NT2/D1 (cell line): ENCODE measurements around the gene SGIP1.

Experiments used
- DNase-seq: peaks from one replicate; pipeline ENCODE4 v3.0.0-alpha.2; 2011; ENCODE audit warnings: low read depth, low spot score
- H3K27me3 ChIP-seq: 2 replicates; pipeline ENCODE4 v1.6.0; 2011; ENCODE audit warnings: mild to moderate bottlenecking; ENCODE audit not compliant: insufficient read length, insufficient read depth
- H3K36me3 ChIP-seq: 2 replicates; pipeline ENCODE4 v1.6.1; 2011; ENCODE audit warnings: mild to moderate bottlenecking, low read length, mixed read lengths; ENCODE audit not compliant: insufficient read depth, insufficient read length
- H3K4me1 ChIP-seq: 2 replicates; pipeline ENCODE4 v1.5.1; 2011; ENCODE audit not compliant: insufficient read depth, insufficient read length
- H3K4me3 ChIP-seq: 2 replicates; pipeline ENCODE4 v1.5.1; 2011; ENCODE audit warnings: low read depth; ENCODE audit not compliant: insufficient read length
- H3K9ac ChIP-seq: 2 replicates; pipeline ENCODE4 v1.6.0; 2011; ENCODE audit warnings: low read depth; ENCODE audit not compliant: insufficient read length
- H3K9me3 ChIP-seq: 2 replicates; pipeline ENCODE4 v1.5.1; 2011; ENCODE audit warnings: mild to moderate bottlenecking, low read length; ENCODE audit not compliant: insufficient read depth
- SUZ12 ChIP-seq: IDR thresholded peaks from 2 replicates; pipeline ENCODE4 v1.6.1; 2011; ENCODE audit not compliant: insufficient read length, insufficient read depth; ENCODE audit errors: extremely low read depth
- YY1 ChIP-seq: IDR thresholded peaks from 2 replicates; pipeline ENCODE4 v1.6.1; 2011; ENCODE audit not compliant: insufficient read length, insufficient read depth
- ZNF274 ChIP-seq: IDR thresholded peaks from 2 replicates; pipeline ENCODE4 v1.6.1; 2011; ENCODE audit warnings: mild to moderate bottlenecking, low read depth, low read length

SGIP1 gene

DNA sequence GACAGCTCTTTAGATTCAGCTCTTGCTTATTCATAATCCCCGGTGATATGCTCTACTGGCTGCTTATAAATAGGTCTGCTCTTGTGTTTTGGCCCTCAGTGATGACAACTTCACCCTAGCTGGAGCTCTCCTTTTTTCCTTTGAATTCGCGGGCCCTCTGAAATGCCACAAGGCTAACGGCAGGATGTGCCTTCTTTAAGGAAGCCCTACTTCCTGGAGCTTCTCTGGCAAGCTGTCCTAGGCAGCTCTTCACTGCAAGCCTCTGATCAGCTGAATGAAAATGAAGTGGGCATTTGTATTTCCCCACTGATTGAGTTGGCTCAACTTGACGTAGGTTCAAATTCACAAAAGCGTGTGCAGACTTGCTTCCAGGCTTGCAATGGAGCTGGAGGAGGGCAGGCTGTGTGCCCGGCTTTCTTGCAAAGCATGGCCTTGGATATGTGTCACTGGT lies 22.2 kb downstream of the SGIP1 start:
- TF ChIP-seq ZNF274 (no peak), SUZ12 (no peak), YY1 (no peak)
- Histone ChIP-seq H3K9ac (no peak overlapping the region), H3K4me3 (no peak overlapping the region), H3K4me1 (no peaks in the 10 kb centered on the region), H3K36me3 (no peaks in the 10 kb centered on the region), H3K9me3 (no peaks in the 10 kb centered on the region), H3K27me3 (no peaks in the 10 kb centered on the region)
- no peak for DNase-seq

DNA sequence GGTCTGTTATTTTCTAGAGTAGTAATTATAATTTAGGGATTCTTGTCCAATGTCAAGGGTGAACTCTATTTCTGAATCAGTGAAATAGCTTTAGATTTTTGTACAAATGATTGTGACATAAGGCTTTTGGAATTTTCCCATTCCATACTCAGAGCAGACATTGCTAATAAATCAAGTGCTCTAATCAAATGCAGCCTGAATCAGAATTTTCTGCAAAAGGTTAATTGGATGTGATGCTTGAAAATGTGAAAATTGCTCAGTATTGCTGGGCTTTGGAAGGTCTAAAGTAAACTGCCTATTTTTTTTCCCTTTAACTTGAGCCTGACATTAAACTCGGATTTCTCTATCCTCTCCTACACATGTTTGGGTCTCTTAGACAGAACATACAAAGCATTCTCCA lies 23.2 kb downstream of the SGIP1 start:
- no peaks in the 10 kb centered on the region for H3K36me3 ChIP-seq
- no peak overlapping the region for H3K4me3 ChIP-seq
- DNase-seq, result no peak
- H3K4me1 ChIP-seq, result no peaks in the 10 kb centered on the region
- no peaks in the 10 kb centered on the region for H3K9me3 ChIP-seq
- H3K27me3 ChIP-seq, result no peaks in the 10 kb centered on the region
- no peak for TF ChIP-seq SUZ12
- TF ChIP-seq YY1, result no peak
- TF ChIP-seq ZNF274, result no peak
- no peak overlapping the region for H3K9ac ChIP-seq

DNA sequence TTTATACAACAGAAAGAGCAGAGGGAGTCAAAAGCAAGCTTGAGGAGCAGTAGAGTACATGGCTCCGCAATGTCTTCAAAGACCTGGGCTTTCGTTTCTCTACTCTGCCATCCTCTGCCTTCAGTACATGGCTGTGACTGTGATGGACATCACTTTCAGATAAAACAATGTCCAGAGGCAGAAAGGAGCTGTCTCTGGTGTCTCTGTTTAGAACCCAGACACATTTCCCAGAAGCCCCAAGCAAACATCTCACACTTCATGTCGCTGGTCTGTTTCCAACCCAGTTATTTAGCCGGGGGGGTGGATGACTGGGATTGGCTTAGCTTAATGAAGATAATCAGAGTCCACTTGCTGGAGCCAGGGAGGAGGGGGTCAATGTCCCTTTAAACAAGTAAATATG lies 25.6 kb downstream of the SGIP1 start:
- Histone ChIP-seq H3K4me1 (peaks cover 5% of the 10 kb centered on the region), H3K9ac (no peak overlapping the region), H3K9me3 (no peaks in the 10 kb centered on the region), H3K36me3 (no peaks in the 10 kb centered on the region), H3K27me3 (no peaks in the 10 kb centered on the region), H3K4me3 (no peak overlapping the region)
- TF ChIP-seq YY1 (no peak), SUZ12 (no peak), ZNF274 (no peak)
- no peak for DNase-seq

DNA sequence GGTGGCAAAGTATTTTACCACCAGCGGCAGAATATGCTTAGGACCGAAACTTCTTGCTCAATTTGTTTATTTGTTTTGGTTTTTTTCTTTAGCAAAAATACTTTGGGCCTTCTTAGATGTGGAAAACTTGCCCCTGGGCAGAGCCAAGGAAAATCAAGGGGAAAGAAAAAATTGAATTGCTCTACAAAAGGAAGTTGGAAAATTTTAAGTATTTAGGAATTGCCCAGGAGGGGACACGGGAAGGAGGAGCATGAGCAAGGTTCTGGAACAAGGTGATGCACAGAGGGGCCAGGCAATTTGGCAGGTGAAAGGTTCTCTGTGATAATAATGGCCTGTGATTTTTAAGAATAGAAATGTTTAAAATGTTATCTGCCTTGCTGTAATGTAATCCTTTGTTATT lies 28.6 kb downstream of the SGIP1 start:
- H3K9ac ChIP-seq, result no peak overlapping the region
- DNase-seq, result no peak

DNA sequence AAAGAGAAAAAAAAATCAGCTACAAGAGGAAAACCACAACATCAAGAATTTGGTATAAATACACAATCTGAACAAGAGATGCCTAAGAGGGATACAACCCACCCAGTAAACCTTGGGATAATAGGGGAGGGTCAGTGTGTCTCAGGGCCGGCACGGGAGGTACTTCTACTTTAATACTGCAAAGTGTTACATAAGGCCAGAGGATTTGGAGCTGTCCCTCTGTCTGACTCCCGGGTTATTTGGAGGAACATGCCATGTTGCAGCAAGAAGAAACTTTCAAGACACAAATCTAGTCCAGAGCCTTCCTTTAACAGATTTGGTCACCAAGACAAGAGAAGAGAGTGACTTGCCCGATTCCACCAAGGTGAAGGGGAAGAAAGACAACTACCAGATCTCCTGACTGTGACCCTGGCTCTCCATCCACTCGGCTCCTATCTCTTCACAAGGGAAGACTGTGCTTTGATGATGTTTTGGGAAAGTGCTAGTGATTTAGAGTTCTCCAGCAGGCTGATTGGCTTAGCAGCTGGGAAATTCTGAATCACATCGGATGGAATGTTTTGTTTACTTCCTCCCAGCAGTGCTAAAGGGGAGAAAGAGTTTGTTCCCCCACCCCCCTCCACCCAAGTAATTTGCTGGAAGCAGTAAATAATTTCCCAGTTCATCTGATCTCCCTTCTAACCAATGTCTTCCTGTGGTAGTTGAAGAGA lies 29.3 kb downstream of the SGIP1 start:
- Histone ChIP-seq H3K9me3 (no peaks in the 10 kb centered on the region), H3K36me3 (no peaks in the 10 kb centered on the region), H3K4me1 (peaks cover 5% of the 10 kb centered on the region), H3K4me3 (no peak overlapping the region), H3K27me3 (no peaks in the 10 kb centered on the region), H3K9ac (no peak overlapping the region)
- TF ChIP-seq SUZ12, result no peak
- TF ChIP-seq ZNF274, result no peak
- no peak for TF ChIP-seq YY1
- DNase-seq, result peak; percentile 47

More for the DNA sequence above, 28.6 kb downstream of the SGIP1 start:
- no peak overlapping the region for H3K4me3 ChIP-seq
- H3K36me3 ChIP-seq, result no peaks in the 10 kb centered on the region
- TF ChIP-seq SUZ12, result no peak
- TF ChIP-seq ZNF274, result no peak
- TF ChIP-seq YY1, result no peak
- H3K27me3 ChIP-seq, result no peaks in the 10 kb centered on the region
- no peaks in the 10 kb centered on the region for H3K9me3 ChIP-seq
- peaks cover 5% of the 10 kb centered on the region for H3K4me1 ChIP-seq

DNA sequence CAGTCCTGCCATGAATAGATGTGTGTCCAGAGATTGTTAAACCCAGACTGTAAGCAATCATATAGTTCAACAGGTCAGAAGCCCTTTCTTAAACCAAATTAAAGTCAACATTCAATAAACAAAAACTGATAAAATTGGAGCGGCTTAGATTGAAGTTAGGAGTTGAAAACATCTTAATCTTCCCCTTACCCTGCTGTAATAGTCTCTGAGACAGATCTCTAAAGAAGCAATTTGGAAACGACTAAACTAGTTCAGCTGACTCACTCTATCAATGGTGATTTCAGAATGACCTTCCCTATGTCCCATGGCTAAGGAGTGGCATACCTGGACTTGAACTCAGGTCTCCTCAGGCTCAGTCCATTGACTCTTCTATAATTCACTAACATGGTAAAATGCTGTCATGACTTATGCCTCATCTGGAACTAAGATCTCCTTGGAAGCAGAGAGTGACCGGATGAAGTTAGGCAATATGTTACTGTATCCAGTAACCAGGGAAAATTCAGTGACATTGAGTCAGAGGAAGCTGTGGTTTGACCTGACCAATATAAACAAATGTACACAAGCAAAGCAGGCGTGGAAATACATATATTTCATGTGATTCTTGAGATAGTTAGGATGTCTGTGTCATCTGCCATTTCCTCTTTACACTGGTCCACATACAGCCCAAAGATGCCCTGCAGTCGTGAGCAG lies 30.1 kb downstream of the SGIP1 start:
- DNase-seq, result no peak
- TF ChIP-seq ZNF274, result no peak
- no peak for TF ChIP-seq YY1
- TF ChIP-seq SUZ12, result no peak
- no peaks in the 10 kb centered on the region for H3K9me3 ChIP-seq
- H3K27me3 ChIP-seq, result no peaks in the 10 kb centered on the region
- H3K4me1 ChIP-seq, result peaks cover 5% of the 10 kb centered on the region
- H3K4me3 ChIP-seq, result no peak overlapping the region
- H3K36me3 ChIP-seq, result no peaks in the 10 kb centered on the region
- no peak overlapping the region for H3K9ac ChIP-seq

DNA sequence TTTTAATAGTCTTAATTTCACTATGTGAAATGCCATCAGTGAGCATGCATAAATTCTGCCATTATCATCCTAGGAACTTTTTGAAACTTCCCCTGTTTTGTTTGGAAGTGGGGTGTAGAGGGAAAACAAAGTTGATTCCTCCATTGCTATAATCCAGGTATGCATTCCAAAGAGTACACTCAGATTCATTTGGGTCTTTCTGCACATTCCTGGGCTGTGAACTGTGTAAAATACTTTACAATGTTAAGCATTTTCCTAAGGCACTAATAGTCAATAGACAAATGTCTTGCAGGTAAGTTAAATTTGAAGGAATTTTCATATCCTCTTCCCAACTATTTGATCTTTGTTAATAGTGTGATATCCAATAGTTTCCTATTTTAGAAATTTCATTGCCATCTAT lies 36.2 kb downstream of the SGIP1 start:
- no peak overlapping the region for H3K4me3 ChIP-seq
- no peak for TF ChIP-seq ZNF274
- no peak for TF ChIP-seq SUZ12
- no peak for TF ChIP-seq YY1
- no peaks in the 10 kb centered on the region for H3K4me1 ChIP-seq
- H3K9me3 ChIP-seq, result no peaks in the 10 kb centered on the region
- H3K36me3 ChIP-seq, result no peaks in the 10 kb centered on the region
- H3K27me3 ChIP-seq, result no peaks in the 10 kb centered on the region
- no peak overlapping the region for H3K9ac ChIP-seq
- no peak for DNase-seq

DNA sequence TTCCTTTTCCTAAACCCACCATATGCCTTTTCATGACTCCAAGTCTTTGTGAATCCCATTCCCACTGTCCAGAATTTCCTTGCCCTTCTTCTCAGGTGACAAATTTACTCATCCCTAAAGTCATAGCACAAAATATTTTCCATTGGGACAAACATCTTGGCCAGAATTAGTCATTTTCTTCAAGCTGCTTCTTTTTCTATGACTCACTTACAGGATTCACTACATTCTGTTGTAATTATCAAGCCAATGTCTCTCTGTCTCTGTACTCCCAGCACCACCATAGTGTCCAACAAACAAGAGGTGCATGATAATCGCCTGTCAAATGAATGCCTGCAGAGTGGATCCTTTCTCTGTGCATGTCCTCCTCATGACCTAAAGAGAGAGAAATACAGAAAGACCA lies 37.8 kb downstream of the SGIP1 start:
- no peaks in the 10 kb centered on the region for H3K36me3 ChIP-seq
- no peak overlapping the region for H3K4me3 ChIP-seq
- no peak overlapping the region for H3K9ac ChIP-seq
- no peaks in the 10 kb centered on the region for H3K4me1 ChIP-seq
- no peaks in the 10 kb centered on the region for H3K9me3 ChIP-seq
- no peak for DNase-seq
- TF ChIP-seq SUZ12 (no peak), ZNF274 (no peak), YY1 (no peak)
- H3K27me3 ChIP-seq, result no peaks in the 10 kb centered on the region
